Measurements from ENCODE around the gene LMO7. TPM values are rescaled to one million over a fixed set of nuclear protein-coding genes. Genes with fewer than 3 reads are reported as not detected.

Gene LMO7
- total RNA-seq, 1 experiment from 2014 or later = 18.5 TPM

GRCh38 chr13:75705908-75706307, 69.8 kb downstream of the LMO7 start:
- Mint-ChIP-seq H3K27ac (no peak overlapping the region), H3K36me3 (peaks cover 7% of the 10 kb centered on the region), H3K4me1 (peaks cover 13% of the 10 kb centered on the region), H3K27me3 (ENCODE audit: low read depth) (no peaks in the 10 kb centered on the region), H3K9me3 (peaks cover 7% of the 10 kb centered on the region), H3K4me3 (no peak overlapping the region)
- TF ChIP-seq SMAD4 (CRISPR knock-in tag; IDR thresholded peaks at IDR 0.05) = no peak
- TF ChIP-seq ZNF532 (CRISPR knock-in tag; IDR thresholded peaks at IDR 0.05; ENCODE audit: borderline replicate concordance) = no peak
- no peak for TF ChIP-seq GRHL2 (CRISPR knock-in tag; IDR thresholded peaks at IDR 0.05; ENCODE audit: insufficient replicate concordance, severe bottlenecking)
- no peak for TF ChIP-seq ZNF671 (CRISPR knock-in tag; IDR thresholded peaks at IDR 0.05)
- no peak for TF ChIP-seq RELA (CRISPR knock-in tag; IDR thresholded peaks at IDR 0.05; ENCODE audit: borderline replicate concordance)
- TF ChIP-seq CREB1 (CRISPR knock-in tag; IDR thresholded peaks at IDR 0.05) = no peak
- TF ChIP-seq, protein P1, sequence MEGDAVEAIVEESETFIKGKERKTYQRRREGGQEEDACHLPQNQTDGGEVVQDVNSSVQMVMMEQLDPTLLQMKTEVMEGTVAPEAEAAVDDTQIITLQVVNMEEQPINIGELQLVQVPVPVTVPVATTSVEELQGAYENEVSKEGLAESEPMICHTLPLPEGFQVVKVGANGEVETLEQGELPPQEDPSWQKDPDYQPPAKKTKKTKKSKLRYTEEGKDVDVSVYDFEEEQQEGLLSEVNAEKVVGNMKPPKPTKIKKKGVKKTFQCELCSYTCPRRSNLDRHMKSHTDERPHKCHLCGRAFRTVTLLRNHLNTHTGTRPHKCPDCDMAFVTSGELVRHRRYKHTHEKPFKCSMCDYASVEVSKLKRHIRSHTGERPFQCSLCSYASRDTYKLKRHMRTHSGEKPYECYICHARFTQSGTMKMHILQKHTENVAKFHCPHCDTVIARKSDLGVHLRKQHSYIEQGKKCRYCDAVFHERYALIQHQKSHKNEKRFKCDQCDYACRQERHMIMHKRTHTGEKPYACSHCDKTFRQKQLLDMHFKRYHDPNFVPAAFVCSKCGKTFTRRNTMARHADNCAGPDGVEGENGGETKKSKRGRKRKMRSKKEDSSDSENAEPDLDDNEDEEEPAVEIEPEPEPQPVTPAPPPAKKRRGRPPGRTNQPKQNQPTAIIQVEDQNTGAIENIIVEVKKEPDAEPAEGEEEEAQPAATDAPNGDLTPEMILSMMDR (IDR thresholded peaks at IDR 0.05) = no peak
- no peak for TF ChIP-seq ELF4 (CRISPR knock-in tag; IDR thresholded peaks at IDR 0.05; ENCODE audit: low read depth)
- no peak for TF ChIP-seq TCF7 (CRISPR knock-in tag; IDR thresholded peaks at IDR 0.05; ENCODE audit: low read depth)
- TF ChIP-seq OVOL2 (CRISPR knock-in tag; IDR thresholded peaks at IDR 0.05; ENCODE audit: borderline replicate concordance) = no peak
- no peak for TF ChIP-seq GABPB1 (CRISPR knock-in tag; IDR thresholded peaks at IDR 0.05)
- TF ChIP-seq CREM (CRISPR knock-in tag; IDR thresholded peaks at IDR 0.05) = no peak
- no peak for TF ChIP-seq AR (CRISPR knock-in tag; IDR thresholded peaks at IDR 0.05)
- ATAC-seq = no peak
- ChIA-PET POLR2A (no interaction called here), CTCF (no interaction called here)
- no peak for DNase-seq (ENCODE audit: low spot score)

GRCh38 chr13:75713852-75714251, 77.7 kb downstream of the LMO7 start:
- H3K27me3 Mint-ChIP-seq (ENCODE audit: low read depth) = no peaks in the 10 kb centered on the region
- H3K27ac Mint-ChIP-seq = no peak overlapping the region
- CTCF ChIA-PET = interaction anchor here (1.3 kb wide), 1 partner anchor 18 kb away, joined by 3 read pairs; no protein-coding TSS in a partner anchor
- POLR2A ChIA-PET = no interaction called here
- no peaks in the 10 kb centered on the region for H3K9me3 Mint-ChIP-seq
- 0 out of 2 replicates have a peak, but pooled peaks cover 3% of the 10 kb centered on the region for H3K36me3 Mint-ChIP-seq
- H3K4me3 Mint-ChIP-seq = no peak overlapping the region
- ATAC-seq (no peak), DNase-seq (ENCODE audit: low spot score) (no peak)
- TF ChIP-seq ZNF423 (CRISPR knock-in tag; IDR thresholded peaks at IDR 0.05) = no peak
- no peak for TF ChIP-seq NFATC4 (CRISPR knock-in tag; IDR thresholded peaks at IDR 0.05)
- H3K4me1 Mint-ChIP-seq = peaks cover 17% of the 10 kb centered on the region

Measured in WTC11 (cell line).